NCI-H128 (cell line): ENCODE data around the gene PRRG1.
"Not testable (repeated sequence)": the region's sequence is repeated elsewhere in the genome, so short reads cannot be mapped to it uniquely, and the experiment has no call there.

ENCODE experiments used
- DNase-seq: peaks from one replicate; lab custom pipeline; 2025; ENCODE audit not compliant: unreplicated experiment; lab: John Stamatoyannopoulos, UW

The PRRG1 gene

DNA sequence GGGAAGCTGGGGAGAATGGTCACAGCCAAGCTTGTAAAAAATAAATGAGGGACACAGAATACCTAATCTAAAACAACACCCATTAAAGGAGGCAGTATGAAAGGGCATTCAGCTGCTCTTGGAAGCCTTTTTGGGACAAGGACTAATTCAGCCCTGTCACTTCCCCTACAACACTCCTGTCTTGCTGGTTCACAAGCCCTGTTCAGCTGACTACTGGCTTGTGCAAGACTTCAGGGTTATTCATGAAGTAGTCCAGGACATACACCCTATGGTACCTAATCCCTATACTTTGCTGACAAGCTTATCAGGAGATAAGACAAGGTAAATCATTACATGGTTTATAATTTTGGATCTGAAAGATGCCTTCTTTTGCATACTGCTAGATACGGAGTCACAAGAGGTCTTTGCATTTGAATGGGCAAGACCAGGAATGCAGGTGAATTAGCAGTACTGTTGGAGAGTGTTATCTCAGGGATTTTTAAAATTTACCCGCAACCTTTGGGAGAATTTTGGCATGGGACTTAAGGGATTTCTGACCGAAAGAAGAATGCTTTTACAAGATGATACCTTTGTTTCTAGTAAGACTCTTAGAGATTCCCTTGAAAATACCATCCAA is 119.1 kb downstream of the PRRG1 start:
- DNase-seq, result no peak

DNA sequence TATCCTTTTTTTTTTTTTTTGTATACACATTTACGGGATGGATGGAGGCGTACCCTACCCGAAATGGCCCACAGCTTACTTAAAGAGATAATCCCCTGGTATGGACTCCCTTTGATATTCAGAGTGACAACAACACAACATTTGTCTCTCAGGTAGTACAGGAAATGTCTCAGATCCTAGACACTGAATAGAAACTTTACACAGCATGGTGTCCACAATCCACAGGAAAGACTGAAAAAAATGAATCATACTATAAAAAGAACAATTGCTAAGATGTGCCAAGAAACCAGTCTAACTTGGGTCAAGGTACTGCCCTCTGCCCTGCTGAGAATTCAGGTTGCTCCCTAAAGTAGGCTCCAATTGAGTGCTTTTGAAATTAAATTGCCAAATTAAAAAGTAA is 121.5 kb downstream of the PRRG1 start:
- no peak for DNase-seq

DNA sequence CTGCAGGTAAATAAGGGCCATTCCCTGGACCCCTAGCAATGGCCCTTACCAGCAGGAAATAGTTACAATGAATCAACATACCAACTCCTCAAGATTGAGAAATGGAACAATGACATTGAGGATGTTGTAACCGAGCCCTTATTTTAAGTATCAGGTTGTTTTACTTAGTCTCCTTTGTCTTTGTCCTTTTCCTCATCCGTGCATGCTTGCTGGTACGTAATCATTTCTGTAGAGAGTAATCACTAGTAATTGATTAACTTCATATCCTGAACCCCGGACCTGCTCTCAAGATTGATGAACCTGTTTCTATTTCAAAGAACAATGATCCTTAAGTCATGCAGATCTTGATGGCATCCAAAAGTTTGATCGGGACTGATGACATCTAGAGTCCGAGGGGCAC is 123.7 kb downstream of the PRRG1 start:
- no peak for DNase-seq

DNA sequence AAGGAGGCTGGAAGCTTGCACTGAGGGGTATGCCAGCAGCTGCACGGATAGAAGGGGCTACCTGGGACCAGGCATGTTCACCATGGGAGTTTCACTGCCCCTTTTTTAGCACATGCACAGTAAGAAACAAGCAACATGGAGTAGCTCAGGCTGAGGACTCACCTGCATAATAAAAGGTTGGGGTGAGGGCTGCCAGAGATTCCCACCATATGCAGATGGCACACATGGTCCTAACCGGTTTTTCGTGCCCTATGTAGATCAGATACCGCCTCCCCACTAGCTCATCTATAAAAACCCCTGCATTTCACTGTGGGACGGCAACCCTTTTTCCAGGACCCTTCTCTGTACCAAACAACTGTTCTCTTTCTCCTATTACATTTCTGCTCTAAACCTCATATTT is 125.3 kb downstream of the PRRG1 start:
- no peak for DNase-seq

DNA sequence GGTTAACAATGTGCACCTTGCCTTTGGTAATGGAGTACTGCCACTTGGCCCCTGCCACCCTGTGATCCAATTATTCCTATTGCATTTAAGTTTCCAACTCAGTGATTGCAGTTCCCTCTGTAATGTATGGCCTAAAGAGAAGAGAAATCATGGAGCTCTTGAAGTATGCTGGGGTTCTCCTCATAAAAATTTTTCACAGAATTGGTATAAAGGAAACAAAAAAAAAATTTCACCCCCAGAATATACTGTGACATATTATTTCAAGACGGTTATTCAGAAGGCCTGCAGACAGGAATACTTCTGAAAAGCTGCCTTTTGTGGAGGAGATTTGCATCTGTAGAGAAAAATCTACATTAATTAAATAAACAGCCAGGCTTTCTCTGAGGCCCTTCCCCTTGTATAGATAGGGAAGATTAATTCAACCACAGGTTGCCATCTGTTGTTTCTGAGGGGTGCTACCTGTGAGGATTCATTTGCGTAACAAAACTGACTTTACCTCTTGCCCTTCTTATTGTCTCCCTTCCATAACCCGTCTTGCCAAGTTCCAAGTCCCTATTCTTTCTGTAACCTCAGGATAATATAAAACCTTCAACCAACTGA is 127.5 kb downstream of the PRRG1 start:
- DNase-seq, result no peak

DNA sequence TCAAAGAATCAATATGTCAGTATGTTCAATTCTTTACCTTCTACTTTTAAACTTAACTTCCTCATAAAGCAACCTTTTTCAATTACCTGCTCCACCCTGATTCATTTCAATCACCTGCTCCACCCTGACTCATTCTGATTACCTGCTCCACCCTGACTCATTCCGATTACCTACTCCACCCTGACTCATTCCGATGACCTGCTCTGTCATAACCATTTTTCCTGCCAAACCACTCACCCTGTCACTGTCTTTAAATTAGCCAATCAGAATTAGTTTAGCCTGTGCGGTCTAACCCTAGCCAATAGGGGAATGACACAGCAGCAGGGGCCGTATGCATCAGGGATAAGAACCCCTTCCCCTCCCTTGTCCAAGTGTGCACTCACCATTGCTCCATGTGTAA is 135.2 kb downstream of the PRRG1 start:
- not testable (repeated sequence) for DNase-seq

DNA sequence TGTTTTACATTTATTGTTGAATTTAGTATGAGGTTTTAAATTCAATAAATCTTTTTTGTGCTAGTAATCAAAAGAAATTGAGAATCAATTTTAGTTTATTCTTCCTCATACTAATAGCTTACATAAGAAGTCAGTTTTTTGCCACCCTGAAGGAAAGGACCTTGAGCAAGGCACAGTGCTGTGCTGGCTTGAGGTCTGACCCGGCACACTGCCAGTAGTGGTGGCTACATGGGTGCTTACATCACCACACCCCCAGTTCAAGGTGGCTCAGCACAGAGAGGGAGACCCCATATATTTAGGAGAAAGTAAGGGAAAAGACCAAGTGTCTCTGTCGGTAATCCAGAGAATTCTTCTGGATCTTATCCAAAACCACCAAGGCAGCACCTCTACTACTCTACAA is 136.3 kb downstream of the PRRG1 start:
- DNase-seq, result no peak

DNA sequence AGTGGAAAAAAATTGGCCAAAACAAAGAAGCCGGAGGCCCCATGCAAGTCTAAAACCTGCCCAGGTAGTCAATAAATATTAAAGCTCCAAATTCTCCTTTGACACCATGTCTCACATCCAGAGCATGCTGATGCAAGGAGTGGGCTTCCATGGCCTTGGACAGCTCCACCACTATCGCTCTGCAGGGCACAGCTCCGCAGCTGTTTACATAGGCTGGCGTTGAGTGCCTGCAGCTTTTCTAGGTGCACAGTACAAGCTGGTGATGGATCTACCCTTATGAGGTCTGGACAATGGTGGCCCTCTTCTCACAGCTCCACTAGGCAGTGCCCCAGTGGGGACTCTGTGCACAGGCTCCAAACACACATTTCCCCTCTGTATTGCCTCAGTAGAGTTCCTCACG is 138.1 kb downstream of the PRRG1 start:
- DNase-seq, result no peak

DNA sequence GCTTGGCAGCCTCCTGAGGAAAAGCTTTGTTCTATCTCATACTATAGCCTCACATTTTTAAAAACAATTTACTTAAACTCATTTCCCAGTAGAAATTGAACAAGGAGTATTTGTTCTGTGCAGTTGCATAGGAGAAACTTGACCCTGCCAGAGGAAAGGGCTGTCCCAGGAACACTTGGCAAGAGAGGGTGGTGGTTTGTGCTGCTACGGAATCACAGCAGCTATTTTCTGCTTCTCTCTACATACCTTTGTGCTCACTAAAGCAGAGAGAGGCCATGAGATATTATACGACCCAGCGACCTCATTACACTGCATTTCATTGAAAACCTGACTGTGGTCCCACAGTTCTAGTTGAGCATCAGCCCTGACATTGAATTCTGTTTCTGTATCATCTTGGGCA is 139.2 kb downstream of the PRRG1 start:
- no peak for DNase-seq

DNA sequence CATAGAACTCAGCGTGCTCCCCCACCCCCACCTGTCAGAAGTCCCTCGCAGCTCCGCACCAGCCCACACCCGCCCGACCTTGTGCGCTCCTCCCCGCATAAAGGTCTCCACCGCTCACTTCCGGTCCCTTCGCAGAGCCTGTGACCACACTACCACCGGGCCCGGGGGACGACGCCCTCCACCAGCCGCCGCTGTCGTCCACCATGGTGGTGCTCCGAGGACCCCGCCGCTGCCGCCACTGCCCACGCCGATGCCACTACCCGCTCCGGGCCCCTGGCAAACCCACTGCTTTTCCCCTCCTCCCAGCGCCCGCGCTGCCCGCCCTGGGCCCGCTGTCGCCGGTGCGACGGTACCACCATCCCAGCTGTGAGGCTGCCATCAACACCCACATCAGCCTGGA is 142.5 kb downstream of the PRRG1 start:
- DNase-seq, result no peak

DNA sequence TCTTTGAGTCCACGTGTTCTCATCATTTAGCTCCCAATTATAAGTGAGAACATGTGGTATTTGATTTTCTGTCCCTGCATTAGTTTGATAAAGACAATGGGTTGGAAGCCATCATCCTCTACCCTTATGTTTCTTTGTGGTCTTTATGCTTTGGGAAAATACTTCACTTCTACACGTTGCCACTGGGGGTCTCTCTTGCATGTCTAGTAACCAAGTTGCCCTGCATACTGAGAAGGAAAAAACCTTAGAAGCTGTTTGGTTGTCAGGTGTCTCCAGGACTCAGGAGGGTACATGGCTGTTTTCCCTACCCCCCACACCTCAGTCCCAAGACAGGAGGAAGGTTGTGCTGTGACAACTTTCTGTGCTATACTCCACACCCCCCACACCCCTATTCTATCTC is 146.6 kb downstream of the PRRG1 start:
- DNase-seq, result not testable (repeated sequence)

DNA sequence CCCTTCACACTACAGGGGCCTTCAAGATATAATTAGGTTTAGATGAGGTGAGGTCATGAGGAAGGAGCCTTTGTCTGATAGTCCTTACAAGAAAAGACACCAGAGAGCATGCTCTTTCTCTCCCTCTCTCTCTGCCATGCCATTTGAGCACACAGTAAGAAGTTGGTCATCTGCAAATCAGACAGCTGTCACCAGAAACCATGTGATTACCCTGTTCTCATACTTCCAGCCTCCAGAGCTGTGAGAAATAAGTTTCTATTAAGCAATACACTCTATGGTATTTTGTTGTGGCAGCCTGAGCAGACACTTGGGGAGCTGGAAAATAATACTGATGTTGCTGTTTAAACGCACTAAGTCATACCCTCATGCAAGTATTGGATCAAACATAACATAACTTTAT is 148.0 kb downstream of the PRRG1 start:
- not testable (repeated sequence) for DNase-seq

DNA sequence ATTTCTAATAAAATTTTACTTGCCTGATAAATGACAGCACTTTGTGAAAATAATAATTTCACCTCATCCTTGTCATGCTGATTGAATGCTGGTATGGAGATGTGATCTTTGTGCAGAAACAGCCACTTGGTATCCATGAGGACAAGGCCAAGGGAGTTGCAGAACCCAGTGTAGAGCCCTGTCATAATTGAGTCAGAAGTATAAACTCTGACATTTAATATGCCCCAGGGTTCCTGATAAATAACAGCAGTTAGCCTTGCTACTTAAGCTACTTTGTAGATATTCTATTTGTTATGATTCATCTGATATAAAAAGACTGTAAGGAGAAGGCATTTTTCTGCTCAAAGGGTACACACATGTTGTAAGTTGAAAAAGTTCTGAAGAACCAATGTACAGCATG is 149.2 kb downstream of the PRRG1 start:
- not testable (repeated sequence) for DNase-seq

DNA sequence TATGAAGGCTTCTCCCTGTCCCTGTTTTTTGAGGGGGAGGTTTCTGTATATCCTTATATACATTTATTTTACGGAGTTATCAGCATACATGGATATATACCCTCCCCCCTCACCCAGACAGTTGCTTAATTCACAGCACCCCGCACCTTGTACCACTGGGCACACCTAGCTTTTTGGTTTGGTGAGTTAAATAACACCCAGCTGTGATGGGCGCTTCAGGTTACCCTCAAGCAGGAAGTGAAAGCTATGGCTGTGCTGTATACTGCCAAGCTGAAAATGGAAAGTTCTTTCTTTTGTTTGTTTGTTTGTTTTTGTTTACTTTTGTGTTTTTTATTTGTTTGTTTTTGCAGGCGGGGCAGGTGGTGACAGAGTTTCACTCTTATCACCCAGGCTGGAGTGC is 150.5 kb downstream of the PRRG1 start:
- DNase-seq, result not testable (repeated sequence)

DNA sequence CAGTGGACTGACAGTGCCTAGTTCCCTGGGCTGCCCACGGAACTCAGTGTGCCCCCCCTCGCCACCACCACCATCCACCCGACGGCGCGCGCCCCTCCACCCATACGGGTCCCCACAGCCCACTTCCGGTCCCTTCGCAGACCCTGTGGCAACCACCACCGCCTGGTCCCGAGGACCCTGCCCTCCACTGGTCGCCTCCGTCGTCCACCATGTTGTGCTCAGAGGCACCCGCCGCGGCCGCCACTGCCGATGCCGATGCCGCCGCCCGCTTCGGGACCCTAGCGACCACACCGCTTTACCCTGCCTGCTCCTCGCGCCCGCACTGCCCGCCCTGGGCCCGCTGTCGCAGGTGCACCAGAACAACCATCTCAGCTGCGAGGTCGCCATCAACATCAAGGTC is 155.8 kb downstream of the PRRG1 start:
- no peak for DNase-seq
